Breast epithelium (tissue), 4 donors: ENCODE data around the gene LY86. TPM values are rescaled to one million over a fixed set of nuclear protein-coding genes. Genes with fewer than 3 reads are reported as not detected.

ENCODE experiments used
- DNase-seq, 2 donors: peaks; one replicate each; pipeline ENCODE4 v3.0.0-alpha.2; 2019; ENCODE audit warnings: low spot score in 2 of 2
- H3K27ac ChIP-seq, 2 donors: fragments of 200-600 bp; sonication (generic) in 1 of 2; one replicate each; pipeline ENCODE4 v1.5.1; 2016 to 2019; ENCODE audit warnings: mild to moderate bottlenecking in 1 of 2
- H3K27me3 ChIP-seq, 2 donors: fragments of 200-600 bp; sonication (generic) in 1 of 2; one replicate each; pipeline versions ENCODE4 v1.5.1 to v1.6.0; 2017 to 2019; ENCODE audit warnings: control low read depth in 1 of 2, mild to moderate bottlenecking in 1 of 2
- H3K36me3 ChIP-seq: fragments of 200-600 bp; one replicate; pipeline ENCODE4 v1.5.1; 2019
- H3K4me1 ChIP-seq, 2 donors: fragments of 200-600 bp; sonication (generic); one replicate each; pipeline ENCODE4 v1.5.1; 2016 to 2019; ENCODE audit warnings: control low read depth in 1 of 2
- H3K4me3 ChIP-seq, 3 donors: fragments of 200-600 bp; sonication (generic); 1 replicate in 2 of 3; 2 replicates in 1 of 3; pipeline ENCODE4 v1.5.1; 2016 to 2019; ENCODE audit warnings: mild to moderate bottlenecking in 3 of 3, moderate library complexity in 2 of 3
- H3K9me3 ChIP-seq, 2 donors: fragments of 200-600 bp; sonication (generic) in 1 of 2; one replicate each; pipeline ENCODE4 v1.5.1; 2016 to 2019; ENCODE audit warnings: control low read depth in 1 of 2
- POLR2A ChIP-seq: fragments of 450-650 bp; IDR thresholded peaks from one replicate; pipeline ENCODE4 v1.6.1; 2016; ENCODE audit warnings: antibody characterized with exemption, mild to moderate bottlenecking, moderate library complexity
- POLR2AphosphoS5 ChIP-seq, 3 donors: sonication (generic); formaldehyde crosslinking; IDR thresholded peaks; one replicate each; pipeline ENCODE4 v1.6.1; 2017; ENCODE audit warnings: antibody characterized with exemption in 3 of 3
- intact Hi-C: fragments of 100-400 bp; cut with DNase I; formaldehyde crosslinking; loops from one replicate; pipeline ENCODE4 v1.15.1; 2023; ENCODE audit warnings: low total_unique reads
- total RNA-seq, 3 donors: library from RNA; depleted of rRNA; stranded (reverse); fragments of >200 nt; gene quantifications; one replicate each; pipeline ENCODE4 v1.1.0, GENCODE V29; 2016
- TF ChIP-seq, protein P1 (sequence below), 3 donors: fragments of 450-650 bp; IDR thresholded peaks; one replicate each; pipeline ENCODE4 v1.5.1; 2016 to 2017; ENCODE audit warnings: antibody characterized with exemption in 3 of 3, mild to moderate bottlenecking in 3 of 3, moderate library complexity in 3 of 3

LY86 gene
- total RNA-seq, 3 donors from 2014 or later: 3.3 to 8.3 (median 3.4) TPM

DNA sequence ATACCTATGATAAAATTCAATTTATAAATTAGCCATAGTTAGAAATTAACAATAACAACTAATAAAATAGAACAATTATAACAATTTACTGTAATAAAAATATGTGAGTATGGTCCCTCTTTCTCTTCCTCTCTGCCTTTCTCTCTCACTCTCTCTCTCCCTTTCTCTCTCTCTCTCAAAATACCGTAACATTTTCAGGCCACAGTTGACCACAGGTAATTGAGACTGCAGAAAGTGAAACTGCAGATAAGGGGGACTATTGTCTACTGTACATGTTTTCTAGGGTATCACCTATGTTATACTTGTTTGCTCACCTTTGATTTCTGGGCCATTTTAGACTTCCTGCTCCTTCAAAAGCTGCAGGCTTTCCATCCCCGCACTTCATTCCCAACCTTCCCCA lies 46.8 kb downstream of the LY86 start:
- Histone ChIP-seq H3K9me3 (no peaks in the 10 kb centered on the region), H3K36me3 (no peaks in the 10 kb centered on the region), H3K4me1 (no peaks in the 10 kb centered on the region), H3K27me3 (no peaks in the 10 kb centered on the region), H3K27ac (no peak overlapping the region), H3K4me3 (no peak overlapping the region)
- intact Hi-C loops: loop anchor here (10.0 kb wide), 1 partner anchor 870 kb away; no protein-coding TSS in a partner anchor
- no peak for DNase-seq
- TF ChIP-seq, protein P1, sequence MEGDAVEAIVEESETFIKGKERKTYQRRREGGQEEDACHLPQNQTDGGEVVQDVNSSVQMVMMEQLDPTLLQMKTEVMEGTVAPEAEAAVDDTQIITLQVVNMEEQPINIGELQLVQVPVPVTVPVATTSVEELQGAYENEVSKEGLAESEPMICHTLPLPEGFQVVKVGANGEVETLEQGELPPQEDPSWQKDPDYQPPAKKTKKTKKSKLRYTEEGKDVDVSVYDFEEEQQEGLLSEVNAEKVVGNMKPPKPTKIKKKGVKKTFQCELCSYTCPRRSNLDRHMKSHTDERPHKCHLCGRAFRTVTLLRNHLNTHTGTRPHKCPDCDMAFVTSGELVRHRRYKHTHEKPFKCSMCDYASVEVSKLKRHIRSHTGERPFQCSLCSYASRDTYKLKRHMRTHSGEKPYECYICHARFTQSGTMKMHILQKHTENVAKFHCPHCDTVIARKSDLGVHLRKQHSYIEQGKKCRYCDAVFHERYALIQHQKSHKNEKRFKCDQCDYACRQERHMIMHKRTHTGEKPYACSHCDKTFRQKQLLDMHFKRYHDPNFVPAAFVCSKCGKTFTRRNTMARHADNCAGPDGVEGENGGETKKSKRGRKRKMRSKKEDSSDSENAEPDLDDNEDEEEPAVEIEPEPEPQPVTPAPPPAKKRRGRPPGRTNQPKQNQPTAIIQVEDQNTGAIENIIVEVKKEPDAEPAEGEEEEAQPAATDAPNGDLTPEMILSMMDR (IDR thresholded peaks at IDR 0.05): no peak
- TF ChIP-seq POLR2A: no peak
- no peak for TF ChIP-seq POLR2AphosphoS5 (IDR thresholded peaks at IDR 0.05)

DNA sequence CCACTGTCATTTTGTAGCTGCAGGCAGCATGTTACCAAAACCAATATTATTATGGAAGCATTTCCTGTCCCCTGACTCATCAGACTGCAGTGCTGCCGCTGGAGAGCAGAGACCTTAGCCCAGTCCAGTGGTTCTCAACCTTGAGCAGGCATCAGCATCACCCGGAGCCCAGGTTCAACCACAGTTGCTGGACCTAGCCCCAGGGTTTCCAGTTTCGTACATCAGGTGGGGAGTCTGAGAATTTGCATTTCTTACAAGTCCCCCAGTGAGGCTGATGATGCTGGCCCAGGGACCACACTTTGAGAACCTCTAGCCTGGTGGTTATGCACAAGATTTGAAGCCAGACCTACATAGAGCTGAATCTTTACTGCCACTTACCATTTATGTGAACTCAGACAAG lies 47.3 kb downstream of the LY86 start:
- Histone ChIP-seq H3K27ac (no peak overlapping the region), H3K36me3 (no peaks in the 10 kb centered on the region), H3K4me1 (no peaks in the 10 kb centered on the region), H3K9me3 (no peaks in the 10 kb centered on the region), H3K4me3 (no peak overlapping the region), H3K27me3 (no peaks in the 10 kb centered on the region)
- intact Hi-C loops: loop anchor here (10.0 kb wide), 1 partner anchor 871 kb away; no protein-coding TSS in a partner anchor
- DNase-seq: no peak
- TF ChIP-seq POLR2AphosphoS5 (IDR thresholded peaks at IDR 0.05): no peak
- TF ChIP-seq POLR2A: no peak
- TF ChIP-seq, protein P1 (IDR thresholded peaks at IDR 0.05): no peak

DNA sequence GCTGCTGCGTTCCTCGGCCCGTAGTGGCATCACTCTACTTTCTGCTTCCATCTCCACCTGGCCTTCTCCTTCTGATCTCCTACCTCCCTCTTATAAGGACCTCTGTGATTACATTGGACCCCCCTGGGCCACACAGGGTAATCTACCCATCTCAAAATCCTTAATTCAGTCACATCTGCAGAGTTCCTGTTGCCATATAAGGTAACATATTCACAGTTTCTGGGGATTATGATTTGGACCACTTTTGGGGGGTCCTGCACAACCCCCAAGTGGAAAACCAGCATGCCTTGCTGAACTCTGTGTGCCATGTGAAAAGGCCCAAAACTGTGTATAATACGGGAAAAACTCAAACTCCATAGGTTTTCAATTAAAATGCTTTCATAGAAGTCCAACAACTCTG lies 51.1 kb downstream of the LY86 start:
- Histone ChIP-seq H3K4me1 (no peaks in the 10 kb centered on the region), H3K27ac (no peak overlapping the region), H3K9me3 (no peaks in the 10 kb centered on the region), H3K4me3 (no peak overlapping the region), H3K27me3 (no peaks in the 10 kb centered on the region), H3K36me3 (no peaks in the 10 kb centered on the region)
- TF ChIP-seq POLR2AphosphoS5 (IDR thresholded peaks at IDR 0.05) (no peak), POLR2A (no peak)
- TF ChIP-seq, protein P1 (IDR thresholded peaks at IDR 0.05): no peak
- DNase-seq: no peak
- intact Hi-C loops: loop anchor here (10.0 kb wide), 1 partner anchor 875 kb away; no protein-coding TSS in a partner anchor

DNA sequence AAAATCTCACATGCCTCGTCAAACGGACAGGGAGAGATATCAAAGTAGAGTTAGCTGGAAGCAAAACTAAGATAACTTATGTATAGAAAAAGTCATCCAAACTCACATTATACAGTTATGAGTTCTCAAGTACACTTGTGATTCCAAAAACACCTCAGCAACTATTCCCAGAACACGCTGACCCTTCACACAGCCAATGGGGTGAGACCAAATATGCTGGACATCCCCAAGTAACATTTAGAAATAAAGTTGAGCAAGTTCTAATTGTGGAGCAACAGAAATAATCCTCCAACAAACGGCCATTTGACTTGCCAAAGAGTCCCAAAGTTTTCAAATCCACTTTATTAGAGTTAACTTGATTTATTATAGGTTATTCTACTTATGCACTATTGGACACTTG lies 52.4 kb downstream of the LY86 start:
- intact Hi-C loops: loop anchor here (2.0 kb wide), 1 partner anchor 24 kb away; no protein-coding TSS in a partner anchor
- H3K4me1 ChIP-seq: no peaks in the 10 kb centered on the region
- no peaks in the 10 kb centered on the region for H3K9me3 ChIP-seq
- no peak overlapping the region for H3K4me3 ChIP-seq
- H3K36me3 ChIP-seq: no peaks in the 10 kb centered on the region
- no peaks in the 10 kb centered on the region for H3K27me3 ChIP-seq
- TF ChIP-seq POLR2A (no peak), POLR2AphosphoS5 (IDR thresholded peaks at IDR 0.05) (no peak)
- TF ChIP-seq, protein P1 (IDR thresholded peaks at IDR 0.05): no peak
- no peak for DNase-seq
- no peak overlapping the region for H3K27ac ChIP-seq

DNA sequence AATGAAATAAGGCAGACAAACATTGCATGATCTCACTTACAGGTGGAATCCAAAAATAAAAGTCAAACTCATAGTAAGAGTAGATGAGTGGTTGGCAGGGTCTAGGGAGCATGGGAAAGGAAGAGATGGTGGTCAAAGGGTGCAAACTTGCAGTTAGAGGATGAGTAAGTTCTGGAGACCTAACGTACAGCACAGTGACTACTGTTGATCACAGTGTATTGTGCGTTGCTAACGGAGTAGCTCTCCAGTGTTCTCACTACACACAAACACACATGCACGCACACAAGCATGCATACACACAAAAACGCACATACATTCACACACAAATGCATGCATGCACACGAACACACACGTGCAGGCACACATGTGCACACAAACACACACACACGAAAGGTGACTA lies 54.9 kb downstream of the LY86 start:
- Histone ChIP-seq H3K36me3 (no peaks in the 10 kb centered on the region), H3K27ac (no peak overlapping the region), H3K9me3 (no peaks in the 10 kb centered on the region), H3K27me3 (no peaks in the 10 kb centered on the region), H3K4me1 (no peaks in the 10 kb centered on the region), H3K4me3 (no peak overlapping the region)
- intact Hi-C loops: no loop called here
- no peak for DNase-seq
- TF ChIP-seq POLR2A: no peak
